ENCODE data around the gene SLC25A38. TPM values are rescaled to one million over a fixed set of nuclear protein-coding genes. Genes with fewer than 3 reads are reported as not detected.

The SLC25A38 gene
- total RNA-seq, 1 experiment from 2014 or later: 45.9 TPM

DNA sequence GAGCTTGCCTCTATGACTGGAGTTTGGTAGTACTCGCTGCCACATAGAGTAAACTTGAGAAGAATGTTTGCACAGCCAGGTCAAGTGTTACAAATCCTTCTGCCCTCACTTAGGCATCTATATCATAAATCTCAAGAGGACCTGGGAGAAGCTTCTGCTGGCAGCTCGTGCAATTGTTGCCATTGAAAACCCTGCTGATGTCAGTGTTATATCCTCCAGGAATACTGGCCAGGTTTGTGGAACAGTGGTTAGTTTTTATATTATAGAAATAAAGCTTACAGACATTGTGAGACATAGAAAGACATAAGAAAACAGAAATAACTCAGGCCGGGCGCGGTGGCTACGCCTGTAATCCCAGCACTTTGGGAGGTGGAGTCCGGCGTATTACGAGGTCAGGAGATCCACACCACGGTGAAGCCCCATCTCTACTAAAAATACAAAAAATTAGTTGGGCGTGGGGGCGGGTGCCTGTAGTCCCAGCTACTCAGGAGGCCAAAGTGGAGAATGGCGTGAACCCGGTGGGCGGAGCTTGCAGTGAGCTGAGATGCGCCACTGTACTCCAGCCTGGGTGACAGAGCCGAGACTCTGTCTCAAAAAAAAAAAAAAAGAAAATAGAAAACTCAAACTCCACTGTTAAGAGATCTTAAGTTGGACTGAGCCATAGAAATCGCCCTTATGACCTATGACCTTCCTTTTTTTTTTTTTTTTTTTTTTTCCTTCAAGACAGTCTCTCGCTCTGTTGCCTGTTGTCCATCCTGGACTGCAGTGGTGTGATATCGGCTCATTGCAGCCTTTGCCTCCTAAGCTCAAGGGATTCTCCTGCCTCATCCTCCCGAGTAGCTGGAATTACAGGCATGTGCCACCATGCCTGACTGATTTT is 25.6 kb downstream of the SLC25A38 start:
- intact Hi-C loops (cut with micrococcal nuclease): loop anchor here (10.0 kb wide), 1 partner anchor 906 kb away; no protein-coding TSS in a partner anchor
- Mint-ChIP-seq H3K36me3 (ENCODE audit: insufficient read depth, unreplicated experiment) (peaks cover 76% of the 10 kb centered on the region), H3K9me3 (ENCODE audit: unreplicated experiment) (no peaks in the 10 kb centered on the region), H3K27ac (ENCODE audit: low read depth, unreplicated experiment) (peak overlapping the region; percentile 96), H3K4me1 (ENCODE audit: insufficient read depth, unreplicated experiment) (peaks cover 13% of the 10 kb centered on the region), H3K4me3 (ENCODE audit: unreplicated experiment) (peak overlapping the region; percentile 80), H3K27me3 (ENCODE audit: insufficient read depth, unreplicated experiment) (no peaks in the 10 kb centered on the region)
- BruUV-seq (replicated peaks): no TSS peak
- POLR2A ChIA-PET: interaction anchor here (0.6 to 6.3 kb wide), 11 partner anchors 7 to 1044 kb away, joined by 3 to 63 read pairs (median 3); no protein-coding TSS in a partner anchor
- CTCF ChIA-PET: interaction anchor here (0.7 to 3.3 kb wide), 6 partner anchors 8 to 770 kb away, joined by 3 to 21 read pairs (median 4); no protein-coding TSS in a partner anchor
- peak; percentile 51 for DNase-seq (ENCODE audit: unreplicated experiment)
- TF ChIP-seq, protein P1, sequence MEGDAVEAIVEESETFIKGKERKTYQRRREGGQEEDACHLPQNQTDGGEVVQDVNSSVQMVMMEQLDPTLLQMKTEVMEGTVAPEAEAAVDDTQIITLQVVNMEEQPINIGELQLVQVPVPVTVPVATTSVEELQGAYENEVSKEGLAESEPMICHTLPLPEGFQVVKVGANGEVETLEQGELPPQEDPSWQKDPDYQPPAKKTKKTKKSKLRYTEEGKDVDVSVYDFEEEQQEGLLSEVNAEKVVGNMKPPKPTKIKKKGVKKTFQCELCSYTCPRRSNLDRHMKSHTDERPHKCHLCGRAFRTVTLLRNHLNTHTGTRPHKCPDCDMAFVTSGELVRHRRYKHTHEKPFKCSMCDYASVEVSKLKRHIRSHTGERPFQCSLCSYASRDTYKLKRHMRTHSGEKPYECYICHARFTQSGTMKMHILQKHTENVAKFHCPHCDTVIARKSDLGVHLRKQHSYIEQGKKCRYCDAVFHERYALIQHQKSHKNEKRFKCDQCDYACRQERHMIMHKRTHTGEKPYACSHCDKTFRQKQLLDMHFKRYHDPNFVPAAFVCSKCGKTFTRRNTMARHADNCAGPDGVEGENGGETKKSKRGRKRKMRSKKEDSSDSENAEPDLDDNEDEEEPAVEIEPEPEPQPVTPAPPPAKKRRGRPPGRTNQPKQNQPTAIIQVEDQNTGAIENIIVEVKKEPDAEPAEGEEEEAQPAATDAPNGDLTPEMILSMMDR (IDR thresholded peaks at IDR 0.05; ENCODE audit: unreplicated experiment): no peak

GRCh38 chr3:39409514-39410136 is 26.5 kb downstream of the SLC25A38 start:
- DNase-seq (ENCODE audit: unreplicated experiment): no peak
- H3K36me3 Mint-ChIP-seq (ENCODE audit: insufficient read depth, unreplicated experiment): peaks cover 85% of the 10 kb centered on the region
- ChIA-PET POLR2A (interaction anchor here (1.1 to 6.3 kb wide), 2 partner anchors 10 to 22 kb away, joined by 3 to 63 read pairs; no protein-coding TSS in a partner anchor), CTCF (interaction anchor here (0.8 kb wide), 2 partner anchors 32 to 38 kb away, joined by 3 to 5 read pairs; no protein-coding TSS in a partner anchor)
- H3K9me3 Mint-ChIP-seq (ENCODE audit: unreplicated experiment): no peaks in the 10 kb centered on the region
- intact Hi-C loops (cut with micrococcal nuclease): loop anchor here (10.0 kb wide), 1 partner anchor 905 kb away; no protein-coding TSS in a partner anchor
- H3K4me1 Mint-ChIP-seq (ENCODE audit: insufficient read depth, unreplicated experiment): peaks cover 19% of the 10 kb centered on the region
- peak overlapping the region; percentile 23 for H3K27ac Mint-ChIP-seq (ENCODE audit: low read depth, unreplicated experiment)
- TF ChIP-seq, protein P1 (IDR thresholded peaks at IDR 0.05; ENCODE audit: unreplicated experiment): no peak
- no peaks in the 10 kb centered on the region for H3K27me3 Mint-ChIP-seq (ENCODE audit: insufficient read depth, unreplicated experiment)
- no TSS peak for BruUV-seq (replicated peaks)
- H3K4me3 Mint-ChIP-seq (ENCODE audit: unreplicated experiment): peak overlapping the region; percentile 80

DNA sequence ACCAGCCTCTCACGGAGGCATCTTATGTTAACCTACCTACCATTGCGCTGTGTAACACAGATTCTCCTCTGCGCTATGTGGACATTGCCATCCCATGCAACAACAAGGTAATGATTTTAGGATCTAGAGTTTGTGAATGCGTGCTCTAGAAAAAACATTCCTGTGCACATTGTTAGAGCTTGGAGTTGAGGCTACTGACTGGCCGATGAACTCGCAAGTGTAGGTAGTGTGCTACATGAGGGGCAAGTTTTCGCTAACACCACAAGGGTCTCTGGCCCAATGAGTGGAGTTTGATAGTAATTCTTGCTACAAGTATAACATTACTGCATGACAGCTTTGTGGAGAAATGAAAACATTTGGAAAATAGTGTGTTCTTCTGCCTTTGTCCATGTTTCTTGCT is 27.7 kb downstream of the SLC25A38 start:
- POLR2A ChIA-PET: no interaction called here
- no TSS peak for BruUV-seq (replicated peaks)
- Mint-ChIP-seq H3K4me3 (ENCODE audit: unreplicated experiment) (no peak overlapping the region), H3K9me3 (ENCODE audit: unreplicated experiment) (no peaks in the 10 kb centered on the region), H3K4me1 (ENCODE audit: insufficient read depth, unreplicated experiment) (peaks cover 26% of the 10 kb centered on the region), H3K27ac (ENCODE audit: low read depth, unreplicated experiment) (no peak overlapping the region), H3K36me3 (ENCODE audit: insufficient read depth, unreplicated experiment) (peaks cover 97% of the 10 kb centered on the region), H3K27me3 (ENCODE audit: insufficient read depth, unreplicated experiment) (no peaks in the 10 kb centered on the region)
- no peak for DNase-seq (ENCODE audit: unreplicated experiment)
- intact Hi-C loops (cut with micrococcal nuclease): no loop called here
- TF ChIP-seq, protein P1 (IDR thresholded peaks at IDR 0.05; ENCODE audit: unreplicated experiment): no peak
- CTCF ChIA-PET: interaction anchor here (0.7 to 1.1 kb wide), 3 partner anchors 233 to 1084 kb away, joined by 3 to 4 read pairs (median 3); no protein-coding TSS in a partner anchor

Measured in MCF 10A (cell line).